Endodermal cell (in vitro differentiated cells): Measurements from ENCODE around the gene CCDC92. TPM values are rescaled to one million over a fixed set of nuclear protein-coding genes. Genes with fewer than 3 reads are reported as not detected.

Experiments used
- DNase-seq: peaks from one replicate; pipeline ENCODE4 v3.0.0-alpha.2; 2017
- H3K27ac ChIP-seq: 2 replicates; pipeline ENCODE4 v1.5.1; 2013; ENCODE audit warnings: mild to moderate bottlenecking, low read depth, low read length, moderate library complexity
- H3K27me3 ChIP-seq: 2 replicates; pipeline ENCODE4 v1.6.1; 2013; ENCODE audit warnings: mild to moderate bottlenecking, low read length, moderate library complexity; ENCODE audit not compliant: insufficient read depth, control insufficient read depth, poor library complexity, severe bottlenecking
- H3K36me3 ChIP-seq: 2 replicates; pipeline ENCODE4 v1.7.0; 2013; ENCODE audit warnings: mild to moderate bottlenecking, low read length, moderate library complexity; ENCODE audit not compliant: control insufficient read depth, insufficient read depth
- H3K4me1 ChIP-seq: one replicate; pipeline ENCODE4 v1.7.0; 2013; ENCODE audit warnings: low read length; ENCODE audit not compliant: control insufficient read depth, insufficient read depth
- H3K4me3 ChIP-seq: 2 replicates; pipeline ENCODE4 v1.5.1; 2013; ENCODE audit warnings: mild to moderate bottlenecking, low read length, moderate library complexity
- H3K9ac ChIP-seq: 2 replicates; pipeline ENCODE4 v1.6.1; 2013; ENCODE audit warnings: mild to moderate bottlenecking, low read length, moderate library complexity; ENCODE audit not compliant: poor library complexity, severe bottlenecking; ENCODE audit errors: extremely low read depth
- H3K9me3 ChIP-seq: 2 replicates; pipeline ENCODE4 v1.6.1; 2013; ENCODE audit warnings: mild to moderate bottlenecking, low read length, moderate library complexity; ENCODE audit not compliant: control insufficient read depth
- H3K27ac Mint-ChIP-seq: 2 replicates; pipeline ENCODE4 v1.8.0; 2020; ENCODE audit warnings: mixed read lengths
- H3K27me3 Mint-ChIP-seq: 2 replicates; pipeline ENCODE4 v1.8.0; 2021; ENCODE audit warnings: mild to moderate bottlenecking, mixed read lengths; ENCODE audit not compliant: insufficient read depth
- H3K36me3 Mint-ChIP-seq: 2 replicates; pipeline ENCODE4 v1.8.0; 2020; ENCODE audit warnings: low read depth, mixed read lengths
- H3K4me1 Mint-ChIP-seq: 2 replicates; pipeline ENCODE4 v1.8.0; 2020; ENCODE audit warnings: mixed read lengths
- H3K4me3 Mint-ChIP-seq: 2 replicates; pipeline ENCODE4 v1.8.0; 2020; ENCODE audit warnings: mild to moderate bottlenecking, moderate library complexity, mixed read lengths
- H3K9me3 Mint-ChIP-seq: 2 replicates; pipeline ENCODE4 v1.8.0; 2020; ENCODE audit warnings: mild to moderate bottlenecking, mixed read lengths
- WGBS, 2 experiments: methylation state at CpG; one replicate each; pipeline versions ENCODE4 v1.1.5 to v1.1.7; 2013; ENCODE audit warnings: missing lambda C conversion rate in 2 of 2, mixed read lengths in 1 of 2; ENCODE audit not compliant: insufficient coverage in 1 of 2, insufficient read length in 1 of 2; 5-methylcytosine and 5-hydroxymethylcytosine counted together
- total RNA-seq, 2 donors: library from RNA; stranded (reverse); fragmentation: NEBNext Ultra II Directional in 1 of 2; extraction: Animal tissue kit (Norgen Biotek cat#: 25700) in 1 of 2; gene quantifications; 2 replicates in 1 of 2; 3 replicates in 1 of 2; pipeline ENCODE4 v1.2.1, GENCODE V29; 2021
- TF ChIP-seq, protein P1 (sequence below): fragments of 200-600 bp; sonication (generic); conservative IDR thresholded peaks from 2 replicates; pipeline ENCODE4 v1.5.0; 2021; ENCODE audit warnings: antibody characterized with exemption, mild to moderate bottlenecking

The CCDC92 gene
- total RNA-seq, 2 donors from 2014 or later = 37.9 to 45.1 TPM

DNA sequence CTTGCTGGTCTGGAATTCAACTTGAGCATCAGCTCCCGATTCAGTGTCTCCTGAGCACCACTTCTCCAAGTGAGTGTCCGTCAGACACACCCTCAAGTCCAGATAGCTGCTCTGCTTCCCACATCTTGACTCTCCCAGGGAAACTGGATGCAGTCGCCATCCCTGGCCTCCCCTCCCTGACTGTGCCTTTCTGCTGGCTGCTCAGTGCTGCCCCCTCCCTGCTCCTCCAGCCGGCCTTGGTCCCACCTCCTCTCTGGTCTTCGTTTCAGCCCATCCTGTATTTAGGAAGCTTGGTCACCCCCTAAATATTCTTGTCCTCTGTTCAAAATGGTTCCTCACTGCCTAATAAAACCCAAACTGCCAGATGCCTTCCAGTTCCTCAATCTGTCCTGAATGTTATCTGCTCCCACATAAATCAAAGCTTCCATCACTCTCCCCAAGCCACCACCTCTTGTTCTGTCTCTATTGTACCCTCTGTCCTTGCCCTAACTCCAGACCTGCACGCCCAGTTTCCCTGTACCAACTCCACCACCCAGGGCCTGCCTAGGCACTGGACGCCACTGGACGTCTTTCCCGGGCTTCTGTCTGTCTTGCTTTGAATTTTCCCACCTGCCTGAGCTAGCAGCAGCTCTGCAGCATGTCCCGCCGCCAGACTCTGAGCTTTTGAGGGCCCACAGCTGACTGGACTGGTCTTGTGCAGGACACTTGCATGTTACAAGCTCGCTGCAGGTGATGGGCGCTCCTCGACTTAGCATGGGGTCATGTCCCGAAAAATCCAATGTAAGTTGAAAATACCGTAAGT, 33.8 kb downstream of the CCDC92 start:
- no peak overlapping the region for H3K9ac ChIP-seq
- no peaks in the 10 kb centered on the region for H3K4me1 Mint-ChIP-seq
- no peak overlapping the region for H3K27ac Mint-ChIP-seq
- H3K27ac ChIP-seq = no peak overlapping the region
- H3K9me3 Mint-ChIP-seq = peaks cover 9% of the 10 kb centered on the region
- peaks cover 42% of the 10 kb centered on the region for H3K36me3 Mint-ChIP-seq
- no peak overlapping the region for H3K4me3 Mint-ChIP-seq
- no peaks in the 10 kb centered on the region for H3K4me1 ChIP-seq
- peaks cover 18% of the 10 kb centered on the region for H3K9me3 ChIP-seq
- peak; percentile 90 for DNase-seq
- H3K27me3 ChIP-seq = no peaks in the 10 kb centered on the region
- no peak overlapping the region for H3K4me3 ChIP-seq
- peaks cover 21% of the 10 kb centered on the region for H3K36me3 ChIP-seq
- H3K27me3 Mint-ChIP-seq = no peaks in the 10 kb centered on the region
- WGBS, 2 experiments = 85 to 88% methylated on average over 16 of the region's 16 CpGs
- TF ChIP-seq, protein P1, sequence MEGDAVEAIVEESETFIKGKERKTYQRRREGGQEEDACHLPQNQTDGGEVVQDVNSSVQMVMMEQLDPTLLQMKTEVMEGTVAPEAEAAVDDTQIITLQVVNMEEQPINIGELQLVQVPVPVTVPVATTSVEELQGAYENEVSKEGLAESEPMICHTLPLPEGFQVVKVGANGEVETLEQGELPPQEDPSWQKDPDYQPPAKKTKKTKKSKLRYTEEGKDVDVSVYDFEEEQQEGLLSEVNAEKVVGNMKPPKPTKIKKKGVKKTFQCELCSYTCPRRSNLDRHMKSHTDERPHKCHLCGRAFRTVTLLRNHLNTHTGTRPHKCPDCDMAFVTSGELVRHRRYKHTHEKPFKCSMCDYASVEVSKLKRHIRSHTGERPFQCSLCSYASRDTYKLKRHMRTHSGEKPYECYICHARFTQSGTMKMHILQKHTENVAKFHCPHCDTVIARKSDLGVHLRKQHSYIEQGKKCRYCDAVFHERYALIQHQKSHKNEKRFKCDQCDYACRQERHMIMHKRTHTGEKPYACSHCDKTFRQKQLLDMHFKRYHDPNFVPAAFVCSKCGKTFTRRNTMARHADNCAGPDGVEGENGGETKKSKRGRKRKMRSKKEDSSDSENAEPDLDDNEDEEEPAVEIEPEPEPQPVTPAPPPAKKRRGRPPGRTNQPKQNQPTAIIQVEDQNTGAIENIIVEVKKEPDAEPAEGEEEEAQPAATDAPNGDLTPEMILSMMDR = peak; percentile 77

DNA sequence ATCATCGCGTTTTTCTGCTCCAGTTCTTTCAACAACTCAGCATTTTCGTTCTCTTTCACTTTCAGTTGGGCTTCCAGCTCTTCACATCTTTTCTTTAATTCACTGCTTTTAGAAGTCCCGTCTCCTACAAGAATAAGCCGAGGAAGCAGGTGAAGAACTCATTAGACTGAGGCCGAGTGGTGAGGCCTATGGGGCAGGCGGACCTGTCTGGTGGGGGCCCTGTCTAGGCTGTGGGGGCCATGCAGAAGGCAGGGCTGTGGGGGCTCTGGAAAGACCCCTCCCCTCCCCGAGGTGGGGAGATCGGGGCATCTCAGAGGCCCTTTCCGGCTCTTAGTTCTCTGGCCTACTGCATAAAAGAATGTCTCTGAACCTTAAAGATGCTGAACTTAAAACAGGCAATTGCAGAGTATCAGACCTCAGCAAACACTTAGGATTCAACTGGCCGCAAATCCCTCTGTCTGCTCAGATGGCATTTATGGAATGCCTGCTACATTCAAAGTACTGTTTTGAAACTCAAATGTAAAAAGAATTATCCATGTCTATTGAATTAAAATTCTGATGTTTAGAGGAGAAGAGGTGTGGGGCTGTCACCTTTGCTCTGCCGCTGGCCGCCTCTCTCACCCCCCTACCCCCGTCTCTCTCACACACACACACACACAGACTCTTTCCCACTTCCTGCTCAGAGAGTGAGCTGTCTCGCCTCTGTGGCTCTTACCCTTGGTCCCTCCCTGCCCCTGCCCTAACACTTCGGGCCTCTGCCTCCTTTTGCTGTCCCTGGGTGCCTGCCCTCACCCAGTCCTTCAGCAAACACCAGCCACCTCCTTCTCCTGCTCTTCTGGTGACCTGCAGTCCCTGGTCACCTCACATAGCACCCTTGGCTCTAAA, 34.7 kb downstream of the CCDC92 start:
- H3K9ac ChIP-seq = no peak overlapping the region
- no peak overlapping the region for H3K27ac ChIP-seq
- H3K27me3 Mint-ChIP-seq = no peaks in the 10 kb centered on the region
- TF ChIP-seq, protein P1 = no peak
- no peaks in the 10 kb centered on the region for H3K4me1 ChIP-seq
- H3K4me1 Mint-ChIP-seq = no peaks in the 10 kb centered on the region
- H3K4me3 ChIP-seq = no peak overlapping the region
- peaks cover 9% of the 10 kb centered on the region for H3K9me3 Mint-ChIP-seq
- no peak for DNase-seq
- peaks cover 37% of the 10 kb centered on the region for H3K36me3 Mint-ChIP-seq
- no peaks in the 10 kb centered on the region for H3K27me3 ChIP-seq
- peaks cover 19% of the 10 kb centered on the region for H3K36me3 ChIP-seq
- WGBS, 2 experiments = 93 to 94% methylated on average over 10 to 14 of the region's 16 CpGs
- peak overlapping the region; percentile 38 for H3K27ac Mint-ChIP-seq
- peaks cover 17% of the 10 kb centered on the region for H3K9me3 ChIP-seq
- H3K4me3 Mint-ChIP-seq = no peak overlapping the region

DNA sequence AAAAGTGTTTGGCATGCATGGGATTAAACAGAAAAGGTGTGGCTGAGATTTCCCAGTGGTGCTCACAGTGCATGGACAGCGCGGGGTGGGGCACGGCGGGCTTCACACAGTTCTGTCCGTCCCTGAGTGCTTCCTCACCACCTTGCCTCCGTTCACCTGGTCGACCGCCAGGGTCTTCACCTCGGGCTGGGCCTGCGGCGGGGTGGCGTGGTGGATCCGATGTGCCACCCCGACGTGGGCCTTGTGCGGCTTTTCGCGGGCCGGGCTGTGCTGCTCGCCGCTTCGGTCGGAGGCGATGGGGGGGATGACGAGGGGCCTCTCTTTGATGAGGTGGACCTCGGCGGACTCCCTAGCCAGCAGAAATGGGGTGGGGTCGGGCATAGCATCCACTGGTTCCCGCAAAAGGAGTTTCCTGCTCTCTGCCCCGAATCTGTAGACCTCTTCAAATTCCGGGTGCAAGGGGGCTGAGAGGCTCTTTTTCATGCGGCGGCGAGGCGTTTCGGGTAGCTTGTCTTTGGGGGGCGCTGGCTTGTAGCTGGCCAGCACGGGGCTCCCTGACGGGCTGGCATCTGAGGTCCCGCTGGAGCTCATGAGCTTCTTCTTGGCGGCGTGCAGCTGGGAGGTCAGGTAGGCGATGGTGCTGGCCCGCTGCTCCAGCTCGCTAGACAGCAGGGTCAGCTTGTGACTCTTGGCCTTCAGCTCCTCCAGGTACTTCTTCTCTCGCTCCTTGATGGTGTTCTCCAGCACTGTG, 35.5 kb downstream of the CCDC92 start:
- Histone ChIP-seq H3K4me3 (no peak overlapping the region), H3K27me3 (no peaks in the 10 kb centered on the region), H3K9me3 (peaks cover 9% of the 10 kb centered on the region), H3K27ac (no peak overlapping the region), H3K9ac (no peak overlapping the region), H3K4me1 (no peaks in the 10 kb centered on the region), H3K36me3 (peaks cover 11% of the 10 kb centered on the region)
- TF ChIP-seq, protein P1 = no peak
- no peak overlapping the region for H3K27ac Mint-ChIP-seq
- peaks cover 1% of the 10 kb centered on the region for H3K9me3 Mint-ChIP-seq
- peak; percentile 43 for DNase-seq
- H3K4me1 Mint-ChIP-seq = no peaks in the 10 kb centered on the region
- H3K27me3 Mint-ChIP-seq = no peaks in the 10 kb centered on the region
- H3K36me3 Mint-ChIP-seq = peaks cover 29% of the 10 kb centered on the region
- WGBS, 2 experiments = 95 to 97% methylated on average over 27 to 46 of the region's 46 CpGs
- H3K4me3 Mint-ChIP-seq = no peak overlapping the region
